Activated CD8-positive, alpha-beta memory T cell treated with anti-CD3 and anti-CD28 coated beads, Interleukin-2, amount 10 ng/mL, durations not matched to agents 7 days and 5 days (primary cell): ENCODE results near the gene SOX1. TPM values are rescaled to one million over a fixed set of nuclear protein-coding genes. Genes with fewer than 3 reads are reported as not detected.

Experiments used
- ATAC-seq: fragments of 150-1000 bp; cut with Tn5 transposase; one replicate; pipeline ENCODE4 v1.10.0; 2021; ENCODE audit warnings: moderate library complexity
- CTCF ChIA-PET: fragments of 350-600 bp; sonication (Branson Sonifier 250); formaldehyde crosslinking; loops from one replicate; lab custom pipeline; 2021; ENCODE audit warnings: antibody characterized with exemption; lab: Charles Lee
- DNase-seq: peaks from one replicate; pipeline ENCODE4 v3.0.0-alpha.2; 2020
- H3K27ac Mint-ChIP-seq: one replicate; pipeline ENCODE4 v1.8.0; 2021; ENCODE audit warnings: mild to moderate bottlenecking, mixed read lengths
- H3K27me3 Mint-ChIP-seq: one replicate; pipeline ENCODE4 v1.8.0; 2021; ENCODE audit warnings: mixed read lengths
- H3K36me3 Mint-ChIP-seq: one replicate; pipeline ENCODE4 v1.8.0; 2021; ENCODE audit warnings: mild to moderate bottlenecking, mixed read lengths
- H3K4me1 Mint-ChIP-seq: one replicate; pipeline ENCODE4 v1.8.0; 2021; ENCODE audit warnings: mixed read lengths
- H3K4me3 Mint-ChIP-seq: one replicate; pipeline ENCODE4 v1.8.0; 2021; ENCODE audit warnings: mild to moderate bottlenecking, moderate library complexity, mixed read lengths
- H3K9me3 Mint-ChIP-seq: one replicate; pipeline ENCODE4 v1.8.0; 2022; ENCODE audit warnings: low read depth, mixed read lengths
- total RNA-seq, 2 experiments: library from RNA; stranded (reverse); gene quantifications; one replicate each; pipeline ENCODE4 v1.2.3, GENCODE V29; 2021

SOX1 gene
- total RNA-seq, 2 experiments from 2014 or later: not detected

- CTCF ChIA-PET: no interaction called here
- DNase-seq (peak; percentile 15), ATAC-seq (no peak)
- no peaks in the 10 kb centered on the region for H3K9me3 Mint-ChIP-seq
- H3K4me3 Mint-ChIP-seq: no peak overlapping the region
- H3K27ac Mint-ChIP-seq: no peak overlapping the region
- peaks cover 16% of the 10 kb centered on the region for H3K27me3 Mint-ChIP-seq
- peaks cover 6% of the 10 kb centered on the region for H3K4me1 Mint-ChIP-seq
- H3K36me3 Mint-ChIP-seq: no peaks in the 10 kb centered on the region
Measured at GRCh38 chr13:112112534-112113276, 45.8 kb downstream of the SOX1 start.

- H3K4me1 Mint-ChIP-seq: peaks cover 6% of the 10 kb centered on the region
- DNase-seq: no peak
- CTCF ChIA-PET: no interaction called here
- H3K27me3 Mint-ChIP-seq: peaks cover 14% of the 10 kb centered on the region
- no peak overlapping the region for H3K27ac Mint-ChIP-seq
- no peaks in the 10 kb centered on the region for H3K9me3 Mint-ChIP-seq
- no peaks in the 10 kb centered on the region for H3K36me3 Mint-ChIP-seq
- H3K4me3 Mint-ChIP-seq: no peak overlapping the region
- ATAC-seq: no peak
Measured at GRCh38 chr13:112113348-112113747, 46.4 kb downstream of the SOX1 start.

GRCh38 chr13:112113851-112114250, 46.9 kb downstream of the SOX1 start:
- CTCF ChIA-PET: no interaction called here
- H3K9me3 Mint-ChIP-seq: no peaks in the 10 kb centered on the region
- H3K4me3 Mint-ChIP-seq: no peak overlapping the region
- peak; percentile 34 for DNase-seq
- H3K36me3 Mint-ChIP-seq: no peaks in the 10 kb centered on the region
- peaks cover 9% of the 10 kb centered on the region for H3K27me3 Mint-ChIP-seq
- H3K4me1 Mint-ChIP-seq: peaks cover 6% of the 10 kb centered on the region
- ATAC-seq: no peak
- no peak overlapping the region for H3K27ac Mint-ChIP-seq

- Mint-ChIP-seq H3K4me1 (peaks cover 6% of the 10 kb centered on the region), H3K27ac (no peak overlapping the region), H3K36me3 (no peaks in the 10 kb centered on the region), H3K9me3 (no peaks in the 10 kb centered on the region), H3K4me3 (no peak overlapping the region), H3K27me3 (peaks cover 9% of the 10 kb centered on the region)
- ATAC-seq: no peak
- CTCF ChIA-PET: no interaction called here
- peak; percentile 11 for DNase-seq
Measured at GRCh38 chr13:112114391-112114790, 47.4 kb downstream of the SOX1 start.

- Mint-ChIP-seq H3K36me3 (no peaks in the 10 kb centered on the region), H3K27me3 (peaks cover 9% of the 10 kb centered on the region), H3K4me3 (no peak overlapping the region), H3K4me1 (peaks cover 6% of the 10 kb centered on the region), H3K9me3 (no peaks in the 10 kb centered on the region), H3K27ac (no peak overlapping the region)
- DNase-seq (peak; percentile 31), ATAC-seq (no peak)
- CTCF ChIA-PET: no interaction called here
Measured at GRCh38 chr13:112115403-112116091, 48.6 kb downstream of the SOX1 start.

- peaks cover 6% of the 10 kb centered on the region for H3K4me1 Mint-ChIP-seq
- no peaks in the 10 kb centered on the region for H3K9me3 Mint-ChIP-seq
- CTCF ChIA-PET: no interaction called here
- H3K27ac Mint-ChIP-seq: no peak overlapping the region
- no peaks in the 10 kb centered on the region for H3K36me3 Mint-ChIP-seq
- no peak overlapping the region for H3K4me3 Mint-ChIP-seq
- H3K27me3 Mint-ChIP-seq: peaks cover 7% of the 10 kb centered on the region
- DNase-seq: peak; percentile 22
- no peak for ATAC-seq
Measured at GRCh38 chr13:112116187-112116950, 49.4 kb downstream of the SOX1 start.

GRCh38 chr13:112117258-112117954, 50.5 kb downstream of the SOX1 start:
- no peak overlapping the region for H3K27ac Mint-ChIP-seq
- CTCF ChIA-PET: no interaction called here
- ATAC-seq: no peak
- H3K4me1 Mint-ChIP-seq: peaks cover 6% of the 10 kb centered on the region
- no peak overlapping the region for H3K4me3 Mint-ChIP-seq
- H3K36me3 Mint-ChIP-seq: no peaks in the 10 kb centered on the region
- no peak for DNase-seq
- H3K9me3 Mint-ChIP-seq: no peaks in the 10 kb centered on the region
- H3K27me3 Mint-ChIP-seq: peaks cover 3% of the 10 kb centered on the region

- Mint-ChIP-seq H3K36me3 (no peaks in the 10 kb centered on the region), H3K27me3 (peaks cover 3% of the 10 kb centered on the region), H3K4me3 (no peak overlapping the region), H3K27ac (no peak overlapping the region), H3K9me3 (no peaks in the 10 kb centered on the region), H3K4me1 (peaks cover 6% of the 10 kb centered on the region)
- no peak for ATAC-seq
- CTCF ChIA-PET: no interaction called here
- DNase-seq: no peak
Measured at GRCh38 chr13:112117955-112118302, 51.0 kb downstream of the SOX1 start.

- H3K27me3 Mint-ChIP-seq: peaks cover 1% of the 10 kb centered on the region
- CTCF ChIA-PET: no interaction called here
- peaks cover 6% of the 10 kb centered on the region for H3K4me1 Mint-ChIP-seq
- no peak overlapping the region for H3K4me3 Mint-ChIP-seq
- no peak overlapping the region for H3K27ac Mint-ChIP-seq
- no peaks in the 10 kb centered on the region for H3K36me3 Mint-ChIP-seq
- ATAC-seq (no peak), DNase-seq (no peak)
- H3K9me3 Mint-ChIP-seq: no peaks in the 10 kb centered on the region
Measured at GRCh38 chr13:112118451-112119064, 51.6 kb downstream of the SOX1 start.

- Mint-ChIP-seq H3K4me1 (peaks cover 1% of the 10 kb centered on the region), H3K27ac (no peak overlapping the region), H3K9me3 (no peaks in the 10 kb centered on the region), H3K27me3 (peaks cover 2% of the 10 kb centered on the region), H3K36me3 (no peaks in the 10 kb centered on the region), H3K4me3 (no peak overlapping the region)
- CTCF ChIA-PET: no interaction called here
- no peak for DNase-seq
- ATAC-seq: no peak
Measured at GRCh38 chr13:112119192-112120030, 52.5 kb downstream of the SOX1 start.

- DNase-seq (no peak), ATAC-seq (no peak)
- CTCF ChIA-PET: no interaction called here
- Mint-ChIP-seq H3K4me3 (no peak overlapping the region), H3K9me3 (no peaks in the 10 kb centered on the region), H3K27me3 (peaks cover 2% of the 10 kb centered on the region), H3K27ac (no peak overlapping the region), H3K36me3 (no peaks in the 10 kb centered on the region), H3K4me1 (no peaks in the 10 kb centered on the region)
Measured at GRCh38 chr13:112120031-112120373, 53.1 kb downstream of the SOX1 start.
